GM18858 (cell line): Measurements from ENCODE around the gene UEVLD.

Experiments used
- ATAC-seq: cut with Tn5 transposase; IDR thresholded peaks from one replicate; pipeline ENCODE4 v1.9.1; 2021; ENCODE audit not compliant: unreplicated experiment

The UEVLD gene

GRCh38 chr11:18590571-18590970 is 2.0 kb upstream of the UEVLD start:
- ATAC-seq, result no peak

GRCh38 chr11:18581825-18582224 is 6.7 kb downstream of the UEVLD start:
- no peak for ATAC-seq

GRCh38 chr11:18580113-18580766 is 8.3 kb downstream of the UEVLD start:
- ATAC-seq, result no peak

- no peak for ATAC-seq
Observed at GRCh38 chr11:18578975-18579598, 9.4 kb downstream of the UEVLD start.

- no peak for ATAC-seq
Observed at GRCh38 chr11:18575361-18575760, 13.2 kb downstream of the UEVLD start.

- no peak for ATAC-seq
Observed at GRCh38 chr11:18567081-18567480, 21.5 kb downstream of the UEVLD start.

GRCh38 chr11:18566406-18566805 is 22.1 kb downstream of the UEVLD start:
- no peak for ATAC-seq

GRCh38 chr11:18564149-18564548 is 24.4 kb downstream of the UEVLD start:
- no peak for ATAC-seq

GRCh38 chr11:18563090-18563730 is 25.3 kb downstream of the UEVLD start:
- ATAC-seq, result no peak

- ATAC-seq, result no peak
Observed at GRCh38 chr11:18548001-18548400, 40.5 kb downstream of the UEVLD start.

GRCh38 chr11:18540207-18541009 is 48.1 kb downstream of the UEVLD start:
- ATAC-seq, result no peak

- ATAC-seq, result no peak
Observed at GRCh38 chr11:18536209-18536608, 52.3 kb downstream of the UEVLD start.

GRCh38 chr11:18534245-18534644 is 54.3 kb downstream of the UEVLD start:
- ATAC-seq, result no peak

- no peak for ATAC-seq
Observed at GRCh38 chr11:18533365-18533764, 55.2 kb downstream of the UEVLD start.

GRCh38 chr11:18527512-18527911 is 61.0 kb downstream of the UEVLD start:
- no peak for ATAC-seq

- ATAC-seq, result peak; percentile 86
Observed at GRCh38 chr11:18526521-18527296, 61.8 kb downstream of the UEVLD start, which contains the start of gene TSG101. TSS of gene TSG101 (minus strand) at chr11:18526942. CDS start at chr11:18526816, 126 bp downstream.

GRCh38 chr11:18526130-18526520 is 62.4 kb downstream of the UEVLD start:
- no peak for ATAC-seq

- no peak for ATAC-seq
Observed at GRCh38 chr11:18524248-18524647, 64.3 kb downstream of the UEVLD start.

GRCh38 chr11:18523084-18523483 is 65.5 kb downstream of the UEVLD start:
- no peak for ATAC-seq

GRCh38 chr11:18522388-18522787 is 66.1 kb downstream of the UEVLD start:
- ATAC-seq, result no peak

- no peak for ATAC-seq
Observed at GRCh38 chr11:18521122-18521521, 67.4 kb downstream of the UEVLD start.
